Measurements from ENCODE around the gene CCDC157. TPM values are rescaled to one million over a fixed set of nuclear protein-coding genes. Genes with fewer than 3 reads are reported as not detected.

CCDC157 gene
- total RNA-seq, 4 donors from 2014 or later = 0.99 to 1.9 (median 1.5) TPM

- TF ChIP-seq POLR2A (IDR thresholded peaks at IDR 0.05) = peak in 1 of 2 donors; percentile 41
- no peak for TF ChIP-seq EP300 (IDR thresholded peaks at IDR 0.05)
- peak; percentile 98 for TF ChIP-seq POLR2AphosphoS5 (IDR thresholded peaks at IDR 0.05)
- peak in 1 of 4 experiments; percentile 11 for TF ChIP-seq CTCF (IDR thresholded peaks at IDR 0.05)
- Histone ChIP-seq H3K27me3 (no peaks in the 10 kb centered on the region), H3K4me1 (peaks cover 0 to 66% (median 34%) of the 10 kb centered on the region in 3 donors), H3K27ac (peak overlapping the region; percentile 84 to 99 (median 96)), H3K36me3 (peaks cover 0 to 18% of the 10 kb centered on the region in 2 donors), H3K4me3 (peak overlapping the region; percentile 48 to 66), H3K9me3 (no peaks in the 10 kb centered on the region)
- WGBS, 2 donors (ENCODE audit: low coverage in 1 of 2) = 0 to 3% methylated on average over 1 to 11 of the region's 31 CpGs
- peak; percentile 94 for ATAC-seq
Observed at GRCh38 chr22:30423959-30424533, 67.2 kb downstream of the CCDC157 start.

- H3K4me1 ChIP-seq = peaks cover 0 to 64% (median 34%) of the 10 kb centered on the region in 3 donors
Observed at GRCh38 chr22:30424534-30425326, 67.9 kb downstream of the CCDC157 start.

DNA sequence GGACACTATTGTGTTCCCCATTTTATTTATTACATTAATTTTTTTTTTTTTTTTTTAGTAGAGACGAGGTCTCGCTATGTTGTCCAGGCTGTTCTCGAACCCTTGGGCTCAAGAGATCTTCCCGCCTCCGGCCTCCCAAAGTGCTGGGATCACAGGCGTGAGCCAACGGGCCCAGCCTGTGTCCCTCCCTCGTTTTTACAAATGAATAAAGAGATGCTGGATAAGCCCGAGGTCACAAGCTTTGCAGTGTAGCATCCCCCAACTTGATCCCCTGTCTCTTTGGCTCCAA is 68.5 kb downstream of the CCDC157 start:
- peaks cover 0 to 59% (median 32%) of the 10 kb centered on the region in 3 donors for H3K4me1 ChIP-seq
- WGBS, 2 donors (ENCODE audit: low coverage in 1 of 2) = 2 to 3% methylated on average over 4 to 9 of the region's 9 CpGs
- H3K27me3 ChIP-seq = no peaks in the 10 kb centered on the region
- H3K27ac ChIP-seq = peak overlapping the region in 3 of 4 donors; percentile 83 to 98 (median 84)
- peaks cover 0 to 5% of the 10 kb centered on the region in 2 donors for H3K36me3 ChIP-seq
- no peaks in the 10 kb centered on the region for H3K9me3 ChIP-seq
- H3K4me3 ChIP-seq = peak overlapping the region; percentile 45 to 66
- TF ChIP-seq EP300 (IDR thresholded peaks at IDR 0.05) (no peak), POLR2A (IDR thresholded peaks at IDR 0.05) (no peak), POLR2AphosphoS5 (IDR thresholded peaks at IDR 0.05) (no peak), CTCF (IDR thresholded peaks at IDR 0.05) (no peak)
- no peak for ATAC-seq

More at GRCh38 chr22:30424534-30425326, 67.9 kb downstream of the CCDC157 start:
- Histone ChIP-seq H3K27me3 (no peaks in the 10 kb centered on the region), H3K27ac (peak overlapping the region; percentile 3 to 99 (median 96)), H3K9me3 (no peaks in the 10 kb centered on the region), H3K4me3 (peak overlapping the region; percentile 48 to 66), H3K36me3 (peaks cover 0 to 11% of the 10 kb centered on the region in 2 donors)
- TF ChIP-seq POLR2A (IDR thresholded peaks at IDR 0.05) = no peak
- TF ChIP-seq CTCF (IDR thresholded peaks at IDR 0.05) = peak in 1 of 4 experiments; percentile 6
- ATAC-seq = no peak
- 35 to 39% methylated on average over 14 to 17 of the region's 20 CpGs for WGBS, 2 donors (ENCODE audit: low coverage in 1 of 2)

DNA sequence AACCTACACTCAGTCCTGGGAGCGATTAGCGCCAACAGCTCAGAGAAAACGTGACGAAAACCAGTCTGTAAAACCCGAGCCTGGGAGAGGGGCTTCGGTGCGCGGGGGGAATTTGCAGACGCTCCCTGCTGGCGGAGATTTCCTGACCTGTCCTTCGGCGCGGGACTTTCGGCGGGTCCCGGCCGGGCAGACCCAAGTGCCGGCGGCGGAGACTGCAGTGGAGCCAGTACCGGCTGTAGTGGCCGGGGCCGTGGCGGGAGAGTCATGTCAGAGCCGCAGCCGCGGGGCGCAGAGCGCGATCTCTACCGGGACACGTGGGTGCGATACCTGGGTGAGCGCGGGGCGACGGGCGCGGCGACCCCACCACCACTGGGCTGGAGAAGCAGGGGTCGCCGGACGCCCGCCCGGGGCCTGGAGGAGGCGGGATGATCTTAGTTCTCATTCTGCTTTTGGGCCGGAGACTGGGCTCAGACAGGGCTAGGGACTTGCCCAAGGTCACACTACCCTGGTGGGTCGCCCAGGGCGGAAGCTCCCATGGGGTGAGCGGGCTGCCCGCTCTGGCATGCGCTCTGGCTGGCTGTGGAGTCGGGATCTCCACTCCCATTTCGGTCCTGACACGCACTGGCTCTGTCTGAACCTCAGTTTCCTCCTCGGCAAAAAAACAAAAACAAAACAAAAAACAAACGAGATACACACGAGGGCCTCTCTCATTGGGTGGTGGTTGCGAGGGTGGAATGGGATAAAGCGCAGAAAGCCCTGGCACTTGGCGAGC is 69.0 kb downstream of the CCDC157 start, which contains the start of gene MTFP1:
Gene MTFP1 (plus strand): TSS at position 153 of the 772 bp plus-strand sequence. CDS start 112 bp downstream, at position 265.
- 0 to 5% methylated on average over 1 to 8 of the region's 61 CpGs for WGBS, 2 donors (ENCODE audit: low coverage in 1 of 2)
- peak within 1 kb of the TSS; percentile 45 to 66 for H3K4me3 ChIP-seq
- peaks cover 0 to 53% (median 31%) of the 10 kb centered on the region in 3 donors for H3K4me1 ChIP-seq
- peak within 1 kb of the TSS; percentile 26 to 99 (median 96) for H3K27ac ChIP-seq
- ATAC-seq = no peak
- peaks cover 0 to 3% of the 10 kb centered on the region in 2 donors for H3K36me3 ChIP-seq
- peak in 1 of 2 donors; percentile 5 for TF ChIP-seq POLR2A (IDR thresholded peaks at IDR 0.05)
- peak in 2 of 4 experiments; percentile 31 to 38 for TF ChIP-seq CTCF (IDR thresholded peaks at IDR 0.05)
- TF ChIP-seq EP300 (IDR thresholded peaks at IDR 0.05) = no peak
- TF ChIP-seq POLR2AphosphoS5 (IDR thresholded peaks at IDR 0.05) = no peak
- H3K27me3 ChIP-seq = no peaks in the 10 kb centered on the region
- H3K9me3 ChIP-seq = no peaks in the 10 kb centered on the region

Small RNAs within 50 kb of the gene (small RNA-seq; reads per million reads assigned to genes)
- gene AC004832.3 (0 reads per million in 4 donors), gene RNU6-564P (0 reads per million in 4 donors)

Other genes starting within 250 kb of the CCDC157 start
- 10 to 100 TPM in 1 of 4 donors, under 1 TPM in 2, not detected in 1; 0.58 to 15.8 (median 0.59) TPM for gene LIF, start 110.2 kb upstream of the CCDC157 start, total RNA-seq
- 1 to 10 TPM in 2 of 4 donors, not detected in 2; 4.1 to 7.7 TPM for gene OSM, start 90.2 kb upstream of the CCDC157 start, total RNA-seq
- 10 to 100 TPM; 12.9 to 17.1 (median 16.2) TPM for gene CASTOR1, start 67.5 kb upstream of the CCDC157 start, total RNA-seq
- 10 to 100 TPM; 25.3 to 30.8 (median 26.0) TPM for gene TBC1D10A, start 30.1 kb upstream of the CCDC157 start, total RNA-seq
- gene SF3A1, start 113 bp upstream of the CCDC157 start, total RNA-seq = 10 to 100 TPM; 46.1 to 80.8 (median 63.7) TPM
- 10 to 100 TPM; 10.2 to 13.5 (median 11.7) TPM for gene RNF215, start 30.4 kb downstream of the CCDC157 start, total RNA-seq
- 10 to 100 TPM in 3 of 4 donors, 1 to 10 TPM in 1; 8.1 to 27.2 (median 15.8) TPM for gene SEC14L2, start 40.0 kb downstream of the CCDC157 start, total RNA-seq
- gene MTFP1, start 68.8 kb downstream of the CCDC157 start, total RNA-seq = 10 to 100 TPM in 1 of 4 donors, 1 to 10 TPM in 3; 1.1 to 10.3 (median 6.3) TPM
- not detected for gene SEC14L3, start 115.0 kb downstream of the CCDC157 start, total RNA-seq
- not detected for gene SEC14L4, start 148.7 kb downstream of the CCDC157 start, total RNA-seq
- gene SEC14L6, start 189.7 kb downstream of the CCDC157 start, total RNA-seq = 1 to 10 TPM in 1 of 4 donors, under 1 TPM in 3; 0.22 to 3.0 (median 0.54) TPM
- 1 to 10 TPM in 3 of 4 donors, under 1 TPM in 1; 0.54 to 3.0 (median 3.0) TPM for gene GAL3ST1, start 217.7 kb downstream of the CCDC157 start, total RNA-seq
- 10 to 100 TPM; 35.5 to 48.9 (median 39.8) TPM for gene PES1, start 234.9 kb downstream of the CCDC157 start, total RNA-seq

Measured in gastroesophageal sphincter (tissue), 4 donors.